ENCODE data around the gene ATXN1.

DNA sequence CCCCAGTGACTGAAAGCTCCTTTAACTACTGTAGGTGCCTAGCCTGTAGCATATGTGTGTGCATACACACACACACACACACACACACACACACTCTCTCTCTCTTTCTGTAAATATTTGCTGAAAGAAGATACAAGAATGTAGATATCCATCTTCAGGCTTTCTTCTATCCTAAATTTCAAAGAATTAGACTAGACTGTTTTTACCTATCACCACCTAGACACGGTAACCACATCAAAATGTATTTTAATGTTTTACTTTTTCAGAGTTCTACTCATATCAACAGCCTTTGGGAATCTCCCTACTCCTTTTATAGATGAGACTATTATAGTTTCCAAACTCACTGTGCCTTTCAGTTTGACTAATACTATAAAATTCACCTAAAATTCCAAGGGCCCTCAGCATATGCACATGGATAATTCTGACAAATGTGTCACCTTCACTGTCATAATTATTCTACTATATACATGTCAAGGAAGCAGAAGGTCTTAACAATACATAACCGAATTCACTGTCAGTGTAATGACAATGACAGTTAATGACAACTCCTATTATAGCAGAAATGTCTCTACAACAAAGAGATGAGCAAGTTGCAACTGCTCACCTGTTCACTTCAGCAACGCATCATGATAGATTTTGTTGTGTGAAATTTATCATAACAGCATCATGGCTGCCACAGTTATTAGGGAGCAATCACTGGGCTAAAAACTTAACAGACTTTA, 286.3 kb downstream of the ATXN1 start:
- TF ChIP-seq POLR2A (IDR thresholded peaks at IDR 0.05; ENCODE audit: low read length) (no peak), GATA1 (IDR thresholded peaks at IDR 0.05; ENCODE audit: low read depth, low read length) (no peak)
